Measurements from ENCODE around the gene TNK1. TPM values are rescaled to one million over a fixed set of nuclear protein-coding genes. Genes with fewer than 3 reads are reported as not detected.

The TNK1 gene
- total RNA-seq, 1 donor from 2014 or later, result 0.34 TPM

DNA sequence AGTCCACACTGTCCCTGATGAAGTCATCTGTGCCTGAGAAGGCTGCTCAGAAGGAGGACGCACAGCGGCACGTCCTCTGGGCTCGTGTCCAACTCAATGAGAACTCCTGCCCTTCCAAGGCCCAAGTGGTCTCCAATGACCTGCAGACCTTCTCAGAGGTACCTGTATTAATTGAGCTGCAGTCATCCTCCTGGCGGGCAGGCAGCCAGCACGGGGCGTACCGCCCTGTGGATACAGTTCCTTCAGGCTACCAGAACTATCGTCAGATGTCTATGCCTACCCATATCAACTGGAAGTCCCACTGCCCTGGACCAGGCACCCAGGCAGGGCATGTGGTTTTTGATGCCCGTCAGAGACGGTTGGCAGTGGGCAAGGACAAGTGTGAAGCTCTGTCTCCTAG lies 51.4 kb downstream of the TNK1 start:
- Mint-ChIP-seq H3K9me3 (ENCODE audit: unreplicated experiment) (peaks cover 9% of the 10 kb centered on the region), H3K27ac (ENCODE audit: unreplicated experiment) (no peak overlapping the region), H3K27me3 (ENCODE audit: unreplicated experiment) (peaks cover 10% of the 10 kb centered on the region), H3K36me3 (ENCODE audit: unreplicated experiment) (no peaks in the 10 kb centered on the region), H3K4me3 (ENCODE audit: unreplicated experiment) (no peak overlapping the region), H3K4me1 (ENCODE audit: low read depth, unreplicated experiment) (peaks cover 3% of the 10 kb centered on the region)
- TF ChIP-seq, protein P1, sequence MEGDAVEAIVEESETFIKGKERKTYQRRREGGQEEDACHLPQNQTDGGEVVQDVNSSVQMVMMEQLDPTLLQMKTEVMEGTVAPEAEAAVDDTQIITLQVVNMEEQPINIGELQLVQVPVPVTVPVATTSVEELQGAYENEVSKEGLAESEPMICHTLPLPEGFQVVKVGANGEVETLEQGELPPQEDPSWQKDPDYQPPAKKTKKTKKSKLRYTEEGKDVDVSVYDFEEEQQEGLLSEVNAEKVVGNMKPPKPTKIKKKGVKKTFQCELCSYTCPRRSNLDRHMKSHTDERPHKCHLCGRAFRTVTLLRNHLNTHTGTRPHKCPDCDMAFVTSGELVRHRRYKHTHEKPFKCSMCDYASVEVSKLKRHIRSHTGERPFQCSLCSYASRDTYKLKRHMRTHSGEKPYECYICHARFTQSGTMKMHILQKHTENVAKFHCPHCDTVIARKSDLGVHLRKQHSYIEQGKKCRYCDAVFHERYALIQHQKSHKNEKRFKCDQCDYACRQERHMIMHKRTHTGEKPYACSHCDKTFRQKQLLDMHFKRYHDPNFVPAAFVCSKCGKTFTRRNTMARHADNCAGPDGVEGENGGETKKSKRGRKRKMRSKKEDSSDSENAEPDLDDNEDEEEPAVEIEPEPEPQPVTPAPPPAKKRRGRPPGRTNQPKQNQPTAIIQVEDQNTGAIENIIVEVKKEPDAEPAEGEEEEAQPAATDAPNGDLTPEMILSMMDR (IDR thresholded peaks at IDR 0.05; ENCODE audit: partially characterized antibody, unreplicated experiment), result no peak
- DNase-seq, result no peak

DNA sequence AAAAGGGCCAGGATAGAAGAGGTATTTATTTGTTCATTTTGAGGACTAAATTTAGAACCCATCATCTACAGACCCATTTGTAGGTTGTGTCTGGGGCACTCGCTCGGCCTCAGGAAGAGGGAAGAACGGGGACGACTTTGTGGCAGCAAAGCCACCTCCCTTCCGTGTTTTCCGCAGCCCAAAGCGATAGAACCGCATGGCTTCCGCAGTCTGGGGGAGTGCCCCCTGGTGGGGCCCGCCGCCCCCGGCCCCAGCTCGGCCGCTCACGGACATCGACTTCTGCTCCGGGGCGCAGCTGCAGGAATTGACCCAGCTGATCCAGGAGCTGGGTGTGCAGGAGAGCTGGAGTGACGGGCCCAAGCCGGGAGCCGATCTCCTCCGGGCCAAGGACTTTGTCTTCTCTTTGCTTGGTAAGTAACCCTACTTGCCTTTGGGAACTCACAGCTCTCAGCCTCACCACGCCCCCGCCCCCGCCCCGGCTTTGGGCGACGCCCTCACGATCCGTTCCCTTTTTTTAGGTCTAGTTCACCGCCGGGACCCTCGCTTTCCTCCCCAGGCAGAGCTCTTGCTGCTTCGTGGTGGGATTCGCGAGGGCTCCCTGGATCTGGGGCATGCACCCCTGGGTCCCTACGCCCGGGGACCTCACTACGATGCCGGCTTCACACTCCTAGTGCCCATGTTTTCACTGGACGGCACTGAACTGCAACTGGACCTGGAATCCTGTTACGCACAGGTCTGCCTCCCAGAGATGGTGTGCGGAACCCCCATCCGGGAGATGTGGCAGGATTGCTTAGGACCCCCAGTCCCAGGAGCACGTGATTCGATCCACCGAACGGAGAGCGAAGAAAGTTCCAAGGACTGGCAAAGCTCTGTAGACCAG lies 55.0 kb downstream of the TNK1 start:
- DNase-seq, result peak; percentile 53
- TF ChIP-seq, protein P1 (IDR thresholded peaks at IDR 0.05; ENCODE audit: partially characterized antibody, unreplicated experiment), result no peak
- H3K9me3 Mint-ChIP-seq (ENCODE audit: unreplicated experiment), result peaks cover 20% of the 10 kb centered on the region
- H3K36me3 Mint-ChIP-seq (ENCODE audit: unreplicated experiment), result no peaks in the 10 kb centered on the region
- H3K4me3 Mint-ChIP-seq (ENCODE audit: unreplicated experiment), result peak overlapping the region; percentile 87
- no peak overlapping the region for H3K27ac Mint-ChIP-seq (ENCODE audit: unreplicated experiment)
- H3K4me1 Mint-ChIP-seq (ENCODE audit: low read depth, unreplicated experiment), result peaks cover 12% of the 10 kb centered on the region
- H3K27me3 Mint-ChIP-seq (ENCODE audit: unreplicated experiment), result peaks cover 19% of the 10 kb centered on the region

DNA sequence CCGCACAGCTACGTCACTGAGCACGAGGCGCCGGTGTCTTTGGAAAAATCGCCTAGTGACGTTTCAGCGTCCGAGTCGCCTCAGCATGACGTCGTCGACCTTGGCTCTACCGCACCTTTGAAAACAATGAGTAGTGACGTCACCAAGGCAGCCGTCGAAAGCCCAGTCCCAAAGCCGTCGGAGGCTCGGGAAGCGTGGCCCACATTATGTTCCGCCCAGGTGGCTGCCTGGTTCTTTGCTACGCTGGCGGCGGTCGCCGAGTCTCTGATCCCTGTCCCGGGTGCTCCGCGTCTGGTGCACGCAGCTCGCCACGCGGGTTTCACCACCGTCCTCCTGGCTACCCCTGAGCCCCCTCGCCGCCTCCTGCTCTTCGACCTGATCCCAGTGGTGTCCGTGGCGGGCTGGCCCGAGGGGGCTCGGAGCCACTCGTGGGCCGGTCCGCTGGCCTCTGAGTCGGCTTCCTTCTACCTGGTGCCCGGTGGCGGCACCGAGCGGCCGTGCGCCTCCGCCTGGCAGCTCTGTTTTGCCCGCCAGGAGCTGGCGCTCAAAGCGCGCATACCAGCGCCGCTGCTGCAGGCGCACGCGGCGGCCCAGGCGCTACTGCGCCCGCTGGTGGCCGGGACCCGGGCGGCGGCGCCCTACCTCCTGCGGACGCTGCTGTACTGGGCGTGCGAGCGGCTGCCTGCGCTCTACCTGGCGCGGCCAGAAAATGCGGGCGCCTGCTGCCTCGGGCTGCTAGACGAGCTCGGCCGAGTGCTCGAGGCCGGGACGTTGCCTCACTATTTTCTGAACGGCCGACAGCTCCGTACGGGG lies 55.9 kb downstream of the TNK1 start:
- peak; percentile 88 for DNase-seq
- Mint-ChIP-seq H3K27me3 (ENCODE audit: unreplicated experiment) (peaks cover 19% of the 10 kb centered on the region), H3K4me3 (ENCODE audit: unreplicated experiment) (peak overlapping the region; percentile 87), H3K9me3 (ENCODE audit: unreplicated experiment) (peaks cover 18% of the 10 kb centered on the region), H3K4me1 (ENCODE audit: low read depth, unreplicated experiment) (peaks cover 17% of the 10 kb centered on the region), H3K27ac (ENCODE audit: unreplicated experiment) (no peak overlapping the region), H3K36me3 (ENCODE audit: unreplicated experiment) (no peaks in the 10 kb centered on the region)
- TF ChIP-seq, protein P1 (IDR thresholded peaks at IDR 0.05; ENCODE audit: partially characterized antibody, unreplicated experiment), result peak; percentile 54

DNA sequence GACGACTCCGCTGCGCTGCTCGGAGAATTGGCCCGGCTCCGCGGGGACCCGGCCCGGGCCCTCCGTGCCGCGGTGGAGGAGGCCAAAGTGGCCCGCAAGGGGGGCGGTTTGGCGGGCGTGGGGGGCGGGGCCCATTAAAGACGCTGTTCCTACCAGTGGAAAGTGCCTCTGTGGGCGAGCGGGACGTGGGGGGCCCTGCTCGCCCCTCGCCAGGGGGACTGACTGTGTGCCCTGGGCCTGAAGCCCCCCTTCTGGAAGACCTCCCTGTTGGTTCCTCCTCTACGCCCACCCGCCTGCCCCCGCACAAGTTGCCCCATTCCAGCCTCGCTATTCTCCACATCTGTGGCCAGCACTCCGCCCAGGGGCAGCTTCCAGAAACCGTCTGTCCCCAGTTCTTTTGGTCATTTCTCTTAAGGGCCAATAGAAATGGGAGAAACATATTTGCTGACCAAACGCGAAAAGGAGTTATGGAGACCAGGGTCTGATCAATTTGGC lies 56.5 kb downstream of the TNK1 start:
- no peak for DNase-seq
- H3K4me3 Mint-ChIP-seq (ENCODE audit: unreplicated experiment), result peak overlapping the region; percentile 86
- H3K36me3 Mint-ChIP-seq (ENCODE audit: unreplicated experiment), result no peaks in the 10 kb centered on the region
- H3K4me1 Mint-ChIP-seq (ENCODE audit: low read depth, unreplicated experiment), result peaks cover 17% of the 10 kb centered on the region
- H3K9me3 Mint-ChIP-seq (ENCODE audit: unreplicated experiment), result peaks cover 18% of the 10 kb centered on the region
- H3K27me3 Mint-ChIP-seq (ENCODE audit: unreplicated experiment), result peaks cover 21% of the 10 kb centered on the region
- TF ChIP-seq, protein P1 (IDR thresholded peaks at IDR 0.05; ENCODE audit: partially characterized antibody, unreplicated experiment), result no peak
- H3K27ac Mint-ChIP-seq (ENCODE audit: unreplicated experiment), result peak overlapping the region; percentile 38
